K562 (cell line): Measurements from ENCODE around the gene DCUN1D1. TPM values are rescaled to one million over a fixed set of nuclear protein-coding genes. Genes with fewer than 3 reads are reported as not detected.
A peak's percentile ranks its signal among the peaks of the same experiment; 100 is the strongest.

Experiments
- ATAC-seq: fragments of 200-7000 bp; cut with Tn5 transposase; 3 replicates; pipeline ENCODE4 v1.9.1; 2020; ENCODE audit warnings: moderate library complexity
- BruUV-seq: library from RNA; stranded (reverse); fragments of 400-500 nt; replicated peaks from 2 replicates; lab custom pipeline; 2021; lab: Mats Ljungman, UMichigan
- CTCF ChIA-PET: fragments of 300-600 bp; formaldehyde crosslinking; extraction: SDS; loops from one replicate; lab custom pipeline; 2021; ENCODE audit warnings: low intra/inter-chr PET ratio; lab: Yijun Ruan, JAX
- POLR2A ChIA-PET: fragments of 300-600, 350-650 bp; sonication (Branson Sonifier 250); formaldehyde crosslinking; extraction: SDS; loops from one replicate; lab custom pipeline; 2021; ENCODE audit warnings: antibody characterized with exemption, inconsistent platforms; lab: Yijun Ruan, JAX
- DNase-seq, 4 experiments: peaks; one replicate each; pipeline versions ENCODE4 v3.0.0 to v3.0.0-alpha.2; 2011 to 2018; ENCODE audit warnings: low spot score in 3 of 4, mixed read lengths in 3 of 4; ENCODE audit errors: extremely low read depth in 1 of 4
- FAIRE-seq: peaks from 2 replicates; lab custom pipeline; 2011; peaks lifted over from hg19 to GRCh38; lab: Jason Lieb, UNC
- H2AFZ ChIP-seq: 2 replicates; pipeline ENCODE4 v1.6.0; 2011; ENCODE audit warnings: low read depth, low read length, control low read depth, inconsistent platforms
- H3K27ac ChIP-seq: fragments of 200-600 bp; 3 replicates; pipeline ENCODE4 v1.8.0; 2011; ENCODE audit warnings: low read depth, mild to moderate bottlenecking, control low read depth, inconsistent platforms, low read length, moderate library complexity, mixed read lengths; ENCODE audit errors: extremely low read depth
- H3K27me3 ChIP-seq, 2 experiments: fragments of 300-600 bp in 1 of 2; 2 replicates in 1 of 2; 3 replicates in 1 of 2; pipeline versions ENCODE4 v1.6.0 to v1.8.0; 2011; ENCODE audit warnings: inconsistent platforms in 2 of 2, low read length in 2 of 2, mild to moderate bottlenecking in 1 of 2, mixed read lengths in 1 of 2, moderate library complexity in 1 of 2; ENCODE audit not compliant: control insufficient read depth in 2 of 2, insufficient read depth in 2 of 2
- H3K36me3 ChIP-seq: fragments of 300-600 bp; 3 replicates; pipeline ENCODE4 v1.8.0; 2011; ENCODE audit warnings: mild to moderate bottlenecking, low read length, inconsistent platforms; ENCODE audit not compliant: control insufficient read depth, insufficient read depth
- H3K4me1 ChIP-seq, 2 experiments: fragments of 200-600 bp in 1 of 2; replicated peaks in 1 of 2; 2 replicates in 1 of 2; 3 replicates in 1 of 2; pipeline versions ENCODE4 v1.5.1 to v1.8.0; 2011; ENCODE audit warnings: inconsistent platforms in 2 of 2, low read length in 2 of 2, mild to moderate bottlenecking in 1 of 2, mixed read lengths in 1 of 2, moderate library complexity in 1 of 2; ENCODE audit not compliant: control insufficient read depth in 2 of 2, insufficient read depth in 2 of 2
- H3K4me2 ChIP-seq: 2 replicates; pipeline ENCODE4 v1.6.1; 2011; ENCODE audit warnings: low read length, control low read depth, inconsistent platforms, mixed read lengths; ENCODE audit not compliant: insufficient read depth
- H3K4me3 ChIP-seq: fragments of 200-600 bp; sonication (generic), shearing (Covaris generic); 2 replicates; pipeline ENCODE4 v1.5.1; 2016; ENCODE audit warnings: control low read depth, inconsistent platforms
- H3K79me2 ChIP-seq: fragments of 200-600 bp; 3 replicates; pipeline ENCODE4 v1.8.0; 2011; ENCODE audit warnings: low read length, inconsistent platforms; ENCODE audit not compliant: control insufficient read depth, insufficient read depth
- H3K9ac ChIP-seq, 2 experiments: 2 replicates each; pipeline versions ENCODE4 v1.6.0 to v1.6.1; 2011; ENCODE audit warnings: low read depth in 2 of 2, low read length in 2 of 2, control low read depth in 1 of 2, inconsistent platforms in 1 of 2, mild to moderate bottlenecking in 1 of 2, mixed read lengths in 1 of 2; ENCODE audit not compliant: insufficient read depth in 1 of 2
- H3K9me1 ChIP-seq: one replicate; pipeline ENCODE4 v1.6.0; 2011; ENCODE audit warnings: inconsistent platforms, mild to moderate bottlenecking, low read length, moderate library complexity; ENCODE audit not compliant: control insufficient read depth, insufficient read depth
- H3K9me3 ChIP-seq: replicated peaks from 2 replicates; pipeline ENCODE4 v1.5.1; 2011; ENCODE audit warnings: low read depth, low read length, inconsistent platforms; ENCODE audit not compliant: control insufficient read depth, insufficient read depth
- H4K20me1 ChIP-seq: replicated peaks from 2 replicates; pipeline ENCODE4 v1.6.1; 2011; ENCODE audit warnings: low read length, inconsistent platforms, mixed read lengths; ENCODE audit not compliant: control insufficient read depth, insufficient read depth
- CEBPB ChIP-seq: fragments of 450-650 bp; IDR thresholded peaks from 2 replicates; pipeline ENCODE4 v1.6.1; 2016; ENCODE audit warnings: missing genetic modification characterization, missing compliant biosample characterization
- CEBPG ChIP-seq, 3 experiments: fragments of 200-800 bp in 1 of 3; sonication (Bioruptor generic) in 1 of 3; sonication (generic) in 1 of 3; formaldehyde crosslinking in 1 of 3; IDR thresholded peaks in 2 of 3; conservative IDR thresholded peaks in 1 of 3; 2 replicates each; pipeline versions ENCODE4 v1.6.1 to v1.8.0; 2016 to 2022; ENCODE audit warnings: missing compliant biosample characterization in 2 of 3, missing genetic modification characterization in 2 of 3, mild to moderate bottlenecking in 1 of 3, missing genetic modification reagents in 1 of 3
- ELF4 ChIP-seq: fragments of 450-650 bp; formaldehyde crosslinking; IDR thresholded peaks from 2 replicates; pipeline ENCODE4 v1.4.0; 2022; ENCODE audit warnings: missing genetic modification characterization
- FOXK2 ChIP-seq, 2 experiments: fragments of 450-650 bp; IDR thresholded peaks in 1 of 2; conservative IDR thresholded peaks in 1 of 2; 2 replicates each; pipeline ENCODE4 v1.6.1; 2016; ENCODE audit warnings: low read depth in 2 of 2, mild to moderate bottlenecking in 1 of 2
- KAT8 ChIP-seq: fragments of 450-650 bp; IDR thresholded peaks from 2 replicates; pipeline ENCODE4 v1.6.1; 2016; ENCODE audit warnings: low read depth, mild to moderate bottlenecking
- ZNF174 ChIP-seq: fragments of 250-450 bp; sonication (Bioruptor Pico); IDR thresholded peaks from 2 replicates; pipeline ENCODE4 v1.4.0; 2020; ENCODE audit warnings: mild to moderate bottlenecking
- ZNF280B ChIP-seq: fragments of 250-450 bp; sonication (Bioruptor Pico); IDR thresholded peaks from 2 replicates; pipeline ENCODE4 v1.5.1; 2021; ENCODE audit warnings: mild to moderate bottlenecking
- in situ Hi-C: fragments of 300-500 bp; cut with MboI; formaldehyde crosslinking; loops from 4 replicates; pipeline ENCODE4 v1.15.0; 2018; ENCODE audit warnings: inconsistent platforms, mixed read lengths
- intact Hi-C: fragments of 100-400 bp; cut with micrococcal nuclease; formaldehyde crosslinking; loops from 2 replicates; pipeline ENCODE4 v1.14.2; 2022
- polyA plus RNA-seq, 8 experiments: library from polyadenylated mRNA; depleted of rRNA in 4 of 8; stranded (reverse) in 5 of 8; unstranded in 3 of 8; fragments of >200 nt; fragmentation: Nextera tagmentation in 2 of 8; fragmentation: Illumina TruSeq in 1 of 8; extraction: Ambion mirVana in 2 of 8; extraction: Trizol in 1 of 8; gene quantifications; 2 replicates each; pipeline versions ENCODE4 v1.2.1 to v1.2.3, GENCODE V29; 2011 to 2014; ENCODE audit warnings: inconsistent platforms in 1 of 8, missing spikeins in 1 of 8
- total RNA-seq, 7 experiments: library from RNA; depleted of rRNA in 6 of 7; stranded (reverse); fragments of >200 nt in 6 of 7; fragmentation: Illumina TruSeq in 2 of 7; extraction: Trizol in 2 of 7; gene quantifications; 2 replicates each; pipeline versions ENCODE4 v1.2.1 to v1.2.3, GENCODE V29; 2011 to 2021; ENCODE audit warnings: low replicate concordance in 1 of 7

Gene DCUN1D1
- total and polyA plus RNA-seq, 9 of the 15 experiments (the other 6 are each of a cell fraction or from before 2014, with no cell fraction given): 11.4 to 46.8 (median 28.2) TPM

DNA sequence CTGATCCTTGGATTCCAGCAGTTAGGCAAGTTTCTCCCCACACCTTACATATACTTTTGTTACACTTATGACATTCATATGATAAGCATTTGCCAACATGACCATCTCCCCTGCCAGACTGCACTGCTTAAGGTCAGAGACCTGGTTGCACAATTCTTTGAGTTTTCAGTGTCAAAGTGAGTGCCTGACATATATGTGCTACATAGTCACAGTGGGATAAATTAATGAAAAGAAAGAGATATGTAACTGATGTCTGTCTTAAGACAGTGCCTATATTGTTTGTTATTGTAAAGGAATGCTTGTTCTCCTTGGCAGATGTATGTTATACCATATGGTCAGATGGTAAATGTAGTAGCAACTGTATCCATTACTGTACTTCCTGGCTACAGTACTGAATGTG is 3.5 kb upstream of the DCUN1D1 start:
- peaks cover 11% of the 10 kb centered on the region for H3K79me2 ChIP-seq
- POLR2A ChIA-PET: interaction anchor here (1.1 kb wide), 1 partner anchor 15 kb away, joined by 4 read pairs; no protein-coding TSS in a partner anchor
- no peak overlapping the region for H3K4me2 ChIP-seq
- CTCF ChIA-PET: interaction anchor here (0.7 kb wide), 1 partner anchor 138 kb away, joined by 3 read pairs; no protein-coding TSS in a partner anchor
- no peaks in the 10 kb centered on the region for H3K36me3 ChIP-seq
- H3K27me3 ChIP-seq: no peaks in the 10 kb centered on the region
- no peak overlapping the region for H3K9ac ChIP-seq
- no peak for FAIRE-seq
- H2AFZ ChIP-seq: no peak overlapping the region
- no peak for ATAC-seq
- peak; percentile 74 for TF ChIP-seq CEBPB (tag)
- no peak for TF ChIP-seq ZNF174
- TF ChIP-seq CEBPG (CRISPR knock-in tag; IDR thresholded peaks at IDR 0.05): no peak
- 0 out of 4 replicates have a peak, but pooled peaks of 1 of the 2 experiments have one; percentile 12 for TF ChIP-seq CEBPG (tag; conservative IDR thresholded peaks at IDR 0.05 in 1 of 2, IDR thresholded peaks at IDR 0.05 in 1 of 2)
- no peak for TF ChIP-seq ELF4 (CRISPR knock-in tag)
- TF ChIP-seq KAT8: no peak
- TF ChIP-seq FOXK2 (conservative IDR thresholded peaks at IDR 0.05 in 1 of 2, IDR thresholded peaks at IDR 0.05 in 1 of 2; ENCODE audit: low read depth in 2 of 2): no peak
- no peak for TF ChIP-seq ZNF280B (CRISPR knock-in tag)
- no peak overlapping the region for H3K4me3 ChIP-seq
- no peaks in the 10 kb centered on the region for H3K9me1 ChIP-seq
- peaks cover 8 to 12% of the 10 kb centered on the region in 2 experiments; a peak in 4 of 5 replicates for H3K4me1 ChIP-seq
- H3K9me3 ChIP-seq: no peaks in the 10 kb centered on the region
- no peak for DNase-seq
- in situ Hi-C loops: no loop called here
- intact Hi-C loops: no loop called here
- BruUV-seq: no TSS peak
- H4K20me1 ChIP-seq: no peaks in the 10 kb centered on the region
- H3K27ac ChIP-seq: no peak overlapping the region
